HG03159 (cell line): ENCODE measurements around the gene WEE1.

ENCODE experiments used
- ATAC-seq: cut with Tn5 transposase; IDR thresholded peaks from one replicate; pipeline ENCODE4 v1.9.1; 2021; ENCODE audit warnings: mild to moderate bottlenecking, moderate library complexity; ENCODE audit not compliant: unreplicated experiment

Gene WEE1

GRCh38 chr11:9565822-9566560 lies 7.5 kb upstream of the WEE1 start:
- peak; percentile 79 for ATAC-seq

- no peak for ATAC-seq
Observed at GRCh38 chr11:9566561-9567063, 6.9 kb upstream of the WEE1 start.

- ATAC-seq: no peak
Observed at GRCh38 chr11:9567401-9567800, 6.1 kb upstream of the WEE1 start.

GRCh38 chr11:9568161-9568853 lies 5.2 kb upstream of the WEE1 start:
- ATAC-seq: no peak

GRCh38 chr11:9568854-9569587 lies 4.4 kb upstream of the WEE1 start:
- ATAC-seq: no peak

- ATAC-seq: no peak
Observed at GRCh38 chr11:9569588-9570164, 3.8 kb upstream of the WEE1 start.

GRCh38 chr11:9570313-9571025 lies 3.0 kb upstream of the WEE1 start:
- no peak for ATAC-seq

- ATAC-seq: no peak
Observed at GRCh38 chr11:9571071-9571762, 2.3 kb upstream of the WEE1 start.

- ATAC-seq: no peak
Observed at GRCh38 chr11:9571763-9572115, 1.7 kb upstream of the WEE1 start.

GRCh38 chr11:9573775-9574621 lies 528 bp downstream of the WEE1 start:
- ATAC-seq: no peak

GRCh38 chr11:9574622-9575259 lies 1.3 kb downstream of the WEE1 start:
- no peak for ATAC-seq

- ATAC-seq: no peak
Observed at GRCh38 chr11:9575260-9576240, 2.1 kb downstream of the WEE1 start.

GRCh38 chr11:9576701-9577381 lies 3.4 kb downstream of the WEE1 start:
- no peak for ATAC-seq

- no peak for ATAC-seq
Observed at GRCh38 chr11:9577556-9577955, 4.1 kb downstream of the WEE1 start.

GRCh38 chr11:9580894-9581293 lies 7.4 kb downstream of the WEE1 start:
- ATAC-seq: no peak

GRCh38 chr11:9581556-9582161 lies 8.2 kb downstream of the WEE1 start:
- ATAC-seq: no peak

- ATAC-seq: no peak
Observed at GRCh38 chr11:9590717-9591116, 17.2 kb downstream of the WEE1 start.
